GM12878 (cell line): Measurements from ENCODE around the gene TAAR2. TPM values are rescaled to one million over a fixed set of nuclear protein-coding genes. Genes with fewer than 3 reads are reported as not detected.

Experiments used
- ATAC-seq: fragments of 200-7000 bp; cut with Tn5 transposase; 3 replicates; pipeline ENCODE4 v1.9.1; 2020; ENCODE audit warnings: mild to moderate bottlenecking, moderate library complexity
- BruUV-seq: library from RNA; stranded (reverse); fragments of 400-500 nt; replicated peaks from 2 replicates; lab custom pipeline; 2021; lab: Mats Ljungman, UMichigan
- CTCF ChIA-PET: fragments of 300-600 bp; sonication (Branson Sonifier 250); formaldehyde crosslinking; extraction: SDS; loops from one replicate; lab custom pipeline; 2021; ENCODE audit warnings: inconsistent platforms; lab: Yijun Ruan, JAX
- POLR2A ChIA-PET: fragments of 350-600 bp; formaldehyde crosslinking; extraction: SDS; loops from one replicate; lab custom pipeline; 2021; ENCODE audit warnings: inconsistent platforms; lab: Charles Lee
- RAD21 ChIA-PET: fragments of 300-600 bp; sonication (Branson Sonifier 250); formaldehyde crosslinking; loops from one replicate; lab custom pipeline; 2023; ENCODE audit warnings: antibody characterized with exemption; ENCODE audit not compliant: unreplicated experiment; lab: Charles Lee
- SMC1A ChIA-PET: fragments of 300-600 bp; sonication (Branson Sonifier 250); formaldehyde crosslinking; loops from one replicate; lab custom pipeline; 2023; ENCODE audit not compliant: unreplicated experiment, uncharacterized antibody; lab: Charles Lee
- DNase-seq: peaks from one replicate; pipeline ENCODE4 v3.0.0-alpha.2; 2011; ENCODE audit warnings: low read depth, low spot score
- FAIRE-seq: peaks from 3 replicates; lab custom pipeline; 2011; peaks lifted over from hg19 to GRCh38; lab: Jason Lieb, UNC
- H2AFZ ChIP-seq: 2 replicates; pipeline ENCODE4 v1.6.0; 2011; ENCODE audit warnings: low read depth, low read length, control low read depth; ENCODE audit not compliant: control insufficient read depth
- H3K27ac ChIP-seq: 2 replicates; pipeline ENCODE4 v1.5.1; 2011; ENCODE audit warnings: control low read depth; ENCODE audit not compliant: control insufficient read depth, insufficient read depth
- H3K27me3 ChIP-seq, 2 experiments: replicated peaks in 1 of 2; 2 replicates each; pipeline versions ENCODE4 v1.6.0 to v1.6.1; 2011; ENCODE audit warnings: low read length in 1 of 2; ENCODE audit not compliant: control insufficient read depth in 2 of 2, insufficient read depth in 2 of 2
- H3K36me3 ChIP-seq, 2 experiments: 2 replicates each; pipeline ENCODE4 v1.5.1; 2011; ENCODE audit warnings: low read length in 1 of 2; ENCODE audit not compliant: control insufficient read depth in 2 of 2, insufficient read depth in 2 of 2
- H3K4me1 ChIP-seq: 2 replicates; pipeline ENCODE4 v1.6.1; 2011; ENCODE audit warnings: mild to moderate bottlenecking, low read length, moderate library complexity, mixed read lengths; ENCODE audit not compliant: control insufficient read depth, insufficient read depth
- H3K4me2 ChIP-seq: 2 replicates; pipeline ENCODE4 v1.6.0; 2011; ENCODE audit warnings: control low read depth; ENCODE audit not compliant: control insufficient read depth, insufficient read depth
- H3K4me3 ChIP-seq: fragments of 200-600 bp; sonication (generic); 2 replicates; pipeline ENCODE4 v1.5.1; 2016
- H3K79me2 ChIP-seq: 2 replicates; pipeline ENCODE4 v1.6.0; 2011; ENCODE audit warnings: low read length; ENCODE audit not compliant: control insufficient read depth, insufficient read depth
- H3K9ac ChIP-seq: 2 replicates; pipeline ENCODE4 v1.8.0; 2011; ENCODE audit warnings: low read length, control low read depth, mixed read lengths; ENCODE audit not compliant: control insufficient read depth, insufficient read depth
- H3K9me3 ChIP-seq: replicated peaks from 3 replicates; pipeline ENCODE4 v1.5.1; 2011; ENCODE audit warnings: mild to moderate bottlenecking, low read length; ENCODE audit not compliant: control insufficient read depth, insufficient read depth
- H4K20me1 ChIP-seq: 2 replicates; pipeline ENCODE4 v1.6.0; 2011; ENCODE audit not compliant: control insufficient read depth, insufficient read depth
- BACH1 ChIP-seq: fragments of 450-650 bp; IDR thresholded peaks from 2 replicates; pipeline ENCODE4 v1.6.1; 2017; ENCODE audit warnings: mild to moderate bottlenecking, borderline replicate concordance
- BMI1 ChIP-seq: fragments of 450-650 bp; IDR thresholded peaks from 2 replicates; pipeline ENCODE4 v1.6.1; 2016; ENCODE audit warnings: mild to moderate bottlenecking, moderate library complexity, borderline replicate concordance
- CEBPB ChIP-seq, 2 experiments: fragments of 150-350 bp in 1 of 2; IDR thresholded peaks; 2 replicates each; pipeline ENCODE4 v1.6.1; 2012 to 2014; ENCODE audit warnings: low read depth in 2 of 2, low read length in 2 of 2, borderline replicate concordance in 1 of 2, inconsistent platforms in 1 of 2
- EZH2 ChIP-seq: IDR thresholded peaks from 2 replicates; pipeline ENCODE4 v1.6.1; 2012; ENCODE audit warnings: low read depth, mild to moderate bottlenecking, control low read depth, inconsistent platforms, low read length, borderline replicate concordance; ENCODE audit not compliant: control insufficient read depth
- GATAD2B ChIP-seq: fragments of 450-650 bp; conservative IDR thresholded peaks from 2 replicates; pipeline ENCODE4 v1.6.1; 2017; ENCODE audit warnings: low read depth, mild to moderate bottlenecking, moderate library complexity
- IRF4 ChIP-seq: IDR thresholded peaks from 2 replicates; pipeline ENCODE4 v1.6.1; 2011; ENCODE audit warnings: low read depth, low read length
- MEF2A ChIP-seq: IDR thresholded peaks from 2 replicates; pipeline ENCODE4 v1.6.1; 2011; ENCODE audit warnings: low read depth, mild to moderate bottlenecking, low read length, moderate library complexity; ENCODE audit not compliant: insufficient read depth
- MLLT1 ChIP-seq: fragments of 450-650 bp; IDR thresholded peaks from 2 replicates; pipeline ENCODE4 v1.6.1; 2016; ENCODE audit warnings: mild to moderate bottlenecking
- MYC ChIP-seq: IDR thresholded peaks from 2 replicates; pipeline ENCODE4 v1.6.1; 2011; ENCODE audit warnings: mild to moderate bottlenecking, low read length, moderate library complexity, inconsistent platforms; ENCODE audit not compliant: insufficient read depth, insufficient replicate concordance, insufficient read length, severe bottlenecking
- NFXL1 ChIP-seq: fragments of 450-650 bp; IDR thresholded peaks from 2 replicates; pipeline ENCODE4 v1.6.1; 2017; ENCODE audit warnings: antibody characterized with exemption, mild to moderate bottlenecking, borderline replicate concordance
- NR2F1 ChIP-seq: fragments of 450-650 bp; conservative IDR thresholded peaks from 2 replicates; pipeline ENCODE4 v1.6.1; 2017; ENCODE audit warnings: mild to moderate bottlenecking
- STAT1 ChIP-seq: fragments of 450-650 bp; conservative IDR thresholded peaks from 2 replicates; pipeline ENCODE4 v1.6.1; 2014; ENCODE audit warnings: antibody characterized with exemption, mild to moderate bottlenecking
- TARDBP ChIP-seq: IDR thresholded peaks from 2 replicates; pipeline ENCODE4 v1.6.1; 2016; ENCODE audit warnings: borderline replicate concordance
- TBL1XR1 ChIP-seq: IDR thresholded peaks from 2 replicates; pipeline ENCODE4 v1.6.1; 2012; ENCODE audit warnings: low read depth, low read length, improper control_type of control experiment
- ZBTB33 ChIP-seq: fragments of 450-650 bp; IDR thresholded peaks from 2 replicates; pipeline ENCODE4 v1.6.1; 2017; ENCODE audit warnings: mild to moderate bottlenecking
- ZNF217 ChIP-seq: fragments of 450-650 bp; IDR thresholded peaks from 2 replicates; pipeline ENCODE4 v1.6.1; 2017; ENCODE audit warnings: antibody characterized with exemption, mild to moderate bottlenecking
- WGBS: methylation state at CpG from one replicate; pipeline ENCODE4 v1.1.6; 2016; ENCODE audit warnings: low lambda C conversion rate; ENCODE audit not compliant: insufficient replicate concordance, insufficient coverage; ENCODE audit errors: missing lambda C conversion rate; 5-methylcytosine and 5-hydroxymethylcytosine counted together
- in situ Hi-C: fragments of 300-500 bp; cut with MboI; formaldehyde crosslinking; loops from 9 replicates; pipeline ENCODE4 v1.14.3; 2018; ENCODE audit warnings: mixed read lengths
- intact Hi-C: fragments of 100-400 bp; cut with micrococcal nuclease; formaldehyde crosslinking; loops from one replicate; pipeline ENCODE4 v1.14.2; 2022; ENCODE audit not compliant: unreplicated experiment
- polyA plus RNA-seq, 11 experiments: library from polyadenylated mRNA; depleted of rRNA in 4 of 11; unstranded in 6 of 11; stranded (reverse) in 5 of 11; fragments of >200 nt; fragmentation: Nextera tagmentation in 4 of 11; fragmentation: Illumina TruSeq in 1 of 11; extraction: Ambion mirVana in 4 of 11; extraction: Trizol in 1 of 11; gene quantifications; 1 replicate in 1 of 11; 2 replicates in 10 of 11; pipeline versions ENCODE4 v1.2.1 to v1.2.3, GENCODE V29; 2011 to 2016; ENCODE audit warnings: inconsistent platforms in 2 of 11, missing spikeins in 2 of 11, low read depth in 1 of 11
- total RNA-seq, 4 experiments: library from RNA; depleted of rRNA in 3 of 4; stranded (reverse); fragments of >200 nt in 3 of 4; fragmentation: Illumina TruSeq in 1 of 4; extraction: Trizol in 1 of 4; gene quantifications; 2 replicates each; pipeline versions ENCODE4 v1.2.1 to v1.2.3, GENCODE V29; 2013 to 2021

The TAAR2 gene
- total and polyA plus RNA-seq, 10 of the 15 experiments (the other 5 are each of a cell fraction or from before 2014, with no cell fraction given) = not detected

GRCh38 chr6:132663661-132664060 is 39.6 kb upstream of the TAAR2 start:
- POLR2A ChIA-PET = no interaction called here
- no peak for TF ChIP-seq TARDBP
- no peak for TF ChIP-seq EZH2
- TF ChIP-seq BMI1 = no peak
- TF ChIP-seq MYC = no peak
- no peak for TF ChIP-seq MLLT1
- no peak for TF ChIP-seq ZBTB33
- TF ChIP-seq BACH1 = no peak
- no peak for TF ChIP-seq TBL1XR1
- TF ChIP-seq GATAD2B = no peak
- no peak for TF ChIP-seq STAT1
- no peak for TF ChIP-seq IRF4
- no peak for TF ChIP-seq ZNF217
- no peak for TF ChIP-seq NR2F1
- TF ChIP-seq CEBPB (IDR thresholded peaks at IDR 0.05; ENCODE audit: borderline replicate concordance in 1 of 2, low read depth in 2 of 2, low read length in 2 of 2) = no peak
- TF ChIP-seq MEF2A = no peak
- no peak for TF ChIP-seq NFXL1

More at GRCh38 chr6:132663661-132664060, 39.6 kb upstream of the TAAR2 start:
- Histone ChIP-seq H3K9ac (no peak overlapping the region), H3K4me1 (no peaks in the 10 kb centered on the region), H3K79me2 (no peaks in the 10 kb centered on the region), H3K27me3 (no peaks in the 10 kb centered on the region; a peak in 1 of 4 replicates), H3K27ac (no peak overlapping the region), H4K20me1 (no peaks in the 10 kb centered on the region), H3K9me3 (no peaks in the 10 kb centered on the region), H3K4me2 (no peak overlapping the region), H2AFZ (no peak overlapping the region), H3K4me3 (no peak overlapping the region), H3K36me3 (no peaks in the 10 kb centered on the region)
- intact Hi-C loops (loop anchor here (10.0 kb wide), 1 partner anchor 379 kb away; no protein-coding TSS in a partner anchor), in situ Hi-C loops (no loop called here)
- ChIA-PET RAD21 (no interaction called here), CTCF (no interaction called here), SMC1A (no interaction called here)
- no peak for DNase-seq
- BruUV-seq = no TSS peak
- FAIRE-seq = no peak
- 82% methylated on average over 1 of the region's 1 CpG for WGBS
- ATAC-seq = no peak
